RKO (cell line): ENCODE data around the gene LAMB4.

ENCODE experiments used
- DNase-seq: peaks from one replicate; pipeline ENCODE4 v3.0.0-alpha.2; 2016; ENCODE audit warnings: low spot score

Gene LAMB4

GRCh38 chr7:108130261-108130660 is at the start of gene LAMB4:
Gene LAMB4, minus strand, starts transcription at chr7:108130361. Its CDS starts 7,197 bp downstream, at chr7:108123164.
- no peak for DNase-seq

GRCh38 chr7:108178398-108178797 is 48.2 kb upstream of the LAMB4 start:
- no peak for DNase-seq

GRCh38 chr7:108171164-108171563 is 41.0 kb upstream of the LAMB4 start:
- DNase-seq = no peak

- DNase-seq = no peak
These were observed 40.1 kb upstream of the LAMB4 start for GRCh38 chr7:108170251-108170650.

- no peak for DNase-seq
These were observed 37.3 kb upstream of the LAMB4 start for GRCh38 chr7:108167460-108167859.

- DNase-seq = no peak
These were observed 36.5 kb upstream of the LAMB4 start for GRCh38 chr7:108166687-108167086.

- no peak for DNase-seq
These were observed 35.6 kb upstream of the LAMB4 start for GRCh38 chr7:108165723-108166122.

GRCh38 chr7:108164946-108165345 is 34.8 kb upstream of the LAMB4 start:
- no peak for DNase-seq

GRCh38 chr7:108164342-108164741 is 34.2 kb upstream of the LAMB4 start:
- DNase-seq = no peak

- DNase-seq = no peak
These were observed 28.6 kb upstream of the LAMB4 start for GRCh38 chr7:108158776-108159175.

GRCh38 chr7:108157606-108158335 is 27.6 kb upstream of the LAMB4 start:
- no peak for DNase-seq

- DNase-seq = no peak
These were observed 26.9 kb upstream of the LAMB4 start for GRCh38 chr7:108156897-108157605.

GRCh38 chr7:108152198-108152597 is 22.0 kb upstream of the LAMB4 start:
- no peak for DNase-seq

- no peak for DNase-seq
These were observed 19.7 kb upstream of the LAMB4 start for GRCh38 chr7:108149908-108150307.

GRCh38 chr7:108149119-108149518 is 19.0 kb upstream of the LAMB4 start:
- no peak for DNase-seq

- no peak for DNase-seq
These were observed 16.9 kb upstream of the LAMB4 start for GRCh38 chr7:108147031-108147563.

- peak; percentile 82 for DNase-seq
These were observed 16.1 kb upstream of the LAMB4 start for GRCh38 chr7:108146070-108146842.

- DNase-seq = no peak
These were observed 15.2 kb upstream of the LAMB4 start for GRCh38 chr7:108145401-108145800.

- no peak for DNase-seq
These were observed 14.8 kb upstream of the LAMB4 start for GRCh38 chr7:108144931-108145330.

GRCh38 chr7:108143658-108144420 is 13.7 kb upstream of the LAMB4 start:
- DNase-seq = no peak

GRCh38 chr7:108142675-108143259 is 12.6 kb upstream of the LAMB4 start:
- no peak for DNase-seq
